ENCODE results near the gene PIP5K1A. TPM values are rescaled to one million over a fixed set of nuclear protein-coding genes. Genes with fewer than 3 reads are reported as not detected.

PIP5K1A gene
- total RNA-seq, 4 donors from 2014 or later: 23.4 to 46.8 (median 36.9) TPM

GRCh38 chr1:151242442-151242841 lies 44.1 kb downstream of the PIP5K1A start:
- no peak for DNase-seq
- no peak for ATAC-seq
- Histone ChIP-seq H3K4me1 (peaks cover 6 to 16% of the 10 kb centered on the region in 2 donors), H3K9me3 (no peaks in the 10 kb centered on the region), H3K27ac (peak overlapping the region in 1 of 4 donors; percentile 86), H3K27me3 (no peaks in the 10 kb centered on the region), H3K4me3 (no peak overlapping the region), H3K36me3 (peaks cover 0 to 98% of the 10 kb centered on the region in 2 donors)
- TF ChIP-seq POLR2A (IDR thresholded peaks at IDR 0.05): no peak
- TF ChIP-seq CTCF (IDR thresholded peaks at IDR 0.05 in 4 of 5, conservative IDR thresholded peaks at IDR 0.05 in 1 of 5): no peak
- intact Hi-C loops (cut with DNase I; ENCODE audit: low total_unique reads): no loop called here
- in situ Hi-C loops (cut with MboI; ENCODE audit: low sequenced_read_pairs in 4 of 4): no loop called here

- intact Hi-C loops (cut with DNase I; ENCODE audit: low total_unique reads): no loop called here
- H3K9me3 ChIP-seq: no peaks in the 10 kb centered on the region
- DNase-seq: no peak
- ATAC-seq: no peak
- H3K36me3 ChIP-seq: peaks cover 0 to 100% of the 10 kb centered on the region in 2 donors
- H3K27ac ChIP-seq: no peak overlapping the region
- no peaks in the 10 kb centered on the region for H3K27me3 ChIP-seq
- no peak for TF ChIP-seq POLR2A (IDR thresholded peaks at IDR 0.05)
- TF ChIP-seq CTCF (IDR thresholded peaks at IDR 0.05 in 4 of 5, conservative IDR thresholded peaks at IDR 0.05 in 1 of 5): no peak
- H3K4me1 ChIP-seq: peaks cover 3% of the 10 kb centered on the region in 2 donors
- no peak overlapping the region for H3K4me3 ChIP-seq
- in situ Hi-C loops (cut with MboI; ENCODE audit: low sequenced_read_pairs in 4 of 4): no loop called here
Observed at GRCh38 chr1:151243683-151244216, 45.4 kb downstream of the PIP5K1A start.

- Histone ChIP-seq H3K4me1 (no peaks in the 10 kb centered on the region), H3K27ac (no peak overlapping the region), H3K4me3 (no peak overlapping the region), H3K36me3 (peaks cover 0 to 80% of the 10 kb centered on the region in 2 donors), H3K27me3 (no peaks in the 10 kb centered on the region), H3K9me3 (no peaks in the 10 kb centered on the region)
- ATAC-seq (no peak), DNase-seq (no peak)
- in situ Hi-C loops (cut with MboI; ENCODE audit: low sequenced_read_pairs in 4 of 4) (no loop called here), intact Hi-C loops (cut with DNase I; ENCODE audit: low total_unique reads) (no loop called here)
- no peak for TF ChIP-seq POLR2A (IDR thresholded peaks at IDR 0.05)
- no peak for TF ChIP-seq CTCF (IDR thresholded peaks at IDR 0.05 in 4 of 5, conservative IDR thresholded peaks at IDR 0.05 in 1 of 5)
Observed at GRCh38 chr1:151246786-151247185, 48.4 kb downstream of the PIP5K1A start.

- intact Hi-C loops (cut with DNase I; ENCODE audit: low total_unique reads): loop anchor here (1.0 to 10.0 kb wide), 2 partner anchors 54 to 247 kb away; partner anchors contain the start of genes MINDY1, PIP5K1A and PRUNE1
Observed at GRCh38 chr1:151251656-151252470, 53.5 kb downstream of the PIP5K1A start.

More at GRCh38 chr1:151251656-151252470, 53.5 kb downstream of the PIP5K1A start:
- no peak overlapping the region for H3K4me3 ChIP-seq
- H3K4me1 ChIP-seq: peaks cover 15 to 19% of the 10 kb centered on the region in 2 donors
- peak overlapping the region in 1 of 4 donors; percentile 47 for H3K27ac ChIP-seq
- in situ Hi-C loops (cut with MboI; ENCODE audit: low sequenced_read_pairs in 4 of 4): loop anchor here (5.0 to 10.0 kb wide), 2 partner anchors 55 to 57 kb away; partner anchors contain the start of genes PIP5K1A (in 4 of the 4) and VPS72 (in 1 of the 4)
- no peaks in the 10 kb centered on the region for H3K27me3 ChIP-seq
- TF ChIP-seq POLR2A (IDR thresholded peaks at IDR 0.05): no peak
- peak; percentile 80 to 82 (median 81) for TF ChIP-seq CTCF (IDR thresholded peaks at IDR 0.05 in 4 of 5, conservative IDR thresholded peaks at IDR 0.05 in 1 of 5)
- H3K9me3 ChIP-seq: no peaks in the 10 kb centered on the region
- H3K36me3 ChIP-seq: peaks cover 0 to 29% of the 10 kb centered on the region in 2 donors
- DNase-seq: peak; percentile 37 to 64
- ATAC-seq: peak; percentile 20 to 40
